HepG2 (cell line): ENCODE results near the gene DNASE1L2. TPM values are rescaled to one million over a fixed set of nuclear protein-coding genes. Genes with fewer than 3 reads are reported as not detected.

Source experiments
- DPF2 ChIP-seq: sonication (generic); formaldehyde crosslinking; IDR thresholded peaks from 2 replicates; pipeline ENCODE4 v1.4.0; 2020; ENCODE audit warnings: mild to moderate bottlenecking, low read depth, missing genetic modification reagents, borderline replicate concordance
- ELF4 ChIP-seq: sonication (generic); formaldehyde crosslinking; IDR thresholded peaks from 2 replicates; pipeline ENCODE4 v1.5.0; 2020; ENCODE audit warnings: missing genetic modification reagents, mild to moderate bottlenecking, moderate library complexity, borderline replicate concordance
- KLF11 ChIP-seq: IDR thresholded peaks from 2 replicates; pipeline ENCODE4 v1.6.1; 2016; ENCODE audit warnings: missing compliant biosample characterization
- MED1 ChIP-seq: sonication (generic); formaldehyde crosslinking; IDR thresholded peaks from 2 replicates; pipeline ENCODE4 v1.4.0; 2020; ENCODE audit warnings: missing genetic modification reagents
- MED8 ChIP-seq: sonication (generic); formaldehyde crosslinking; IDR thresholded peaks from 2 replicates; pipeline ENCODE4 v1.8.1; 2023; ENCODE audit warnings: mild to moderate bottlenecking, missing genetic modification reagents; ENCODE audit not compliant: insufficient replicate concordance
- NFYC ChIP-seq: IDR thresholded peaks from 2 replicates; pipeline ENCODE4 v1.6.1; 2016; ENCODE audit warnings: missing genetic modification reagents, missing compliant biosample characterization
- PCBP2 ChIP-seq: fragments of 200-400 bp; formaldehyde crosslinking; optimal IDR thresholded peaks from 2 replicates; pipeline ENCODE3; 2018; ENCODE audit warnings: low read length, low read depth; ENCODE audit not compliant: poor library complexity, severe bottlenecking
- TCF12 ChIP-seq, 2 experiments: fragments of 450-650 bp in 1 of 2; sonication (generic) in 1 of 2; formaldehyde crosslinking in 1 of 2; IDR thresholded peaks; 2 replicates each; pipeline versions ENCODE4 v1.6.1 to v1.8.0; 2017 to 2022; ENCODE audit warnings: antibody characterized with exemption in 1 of 2, mild to moderate bottlenecking in 1 of 2, missing genetic modification reagents in 1 of 2, moderate library complexity in 1 of 2
- YEATS2 ChIP-seq: sonication (generic); formaldehyde crosslinking; IDR thresholded peaks from 2 replicates; pipeline ENCODE4 v1.4.0; 2020; ENCODE audit warnings: missing genetic modification reagents, borderline replicate concordance
- ZFX ChIP-seq: sonication (generic); formaldehyde crosslinking; IDR thresholded peaks from 2 replicates; pipeline ENCODE4 v1.4.0; 2020; ENCODE audit warnings: mild to moderate bottlenecking, low read depth, missing genetic modification reagents, moderate library complexity
- ZNF343 ChIP-seq: sonication (generic); formaldehyde crosslinking; IDR thresholded peaks from 2 replicates; pipeline ENCODE4 v1.4.0; 2020; ENCODE audit warnings: mild to moderate bottlenecking, missing genetic modification reagents
- ZNF451 ChIP-seq: sonication (generic); formaldehyde crosslinking; IDR thresholded peaks from 2 replicates; pipeline ENCODE4 v1.5.0; 2020; ENCODE audit warnings: mild to moderate bottlenecking, missing genetic modification reagents
- ZNF7 ChIP-seq: IDR thresholded peaks from 2 replicates; pipeline ENCODE4 v1.6.1; 2016; ENCODE audit warnings: missing biosample characterization, missing genetic modification reagents
- ZNF773 ChIP-seq: sonication (generic); formaldehyde crosslinking; IDR thresholded peaks from 2 replicates; pipeline ENCODE4 v1.4.0; 2020; ENCODE audit warnings: missing genetic modification reagents, borderline replicate concordance
- polyA plus RNA-seq, 8 experiments: library from polyadenylated mRNA; depleted of rRNA in 3 of 8; stranded (reverse) in 7 of 8; unstranded in 1 of 8; fragments of >200 nt; fragmentation: Illumina TruSeq in 4 of 8; extraction: Trizol in 4 of 8; gene quantifications; 2 replicates each; pipeline versions ENCODE4 v1.2.1 to v1.2.3, GENCODE V29; 2011 to 2016; ENCODE audit warnings: low read depth in 4 of 8, missing spikeins in 1 of 8, mixed read lengths in 1 of 8; ENCODE audit not compliant: insufficient read depth in 1 of 8
- total RNA-seq, 5 experiments: library from RNA; depleted of rRNA; stranded (reverse); fragments of >200 nt; fragmentation: Illumina TruSeq; extraction: Trizol; gene quantifications; 2 replicates each; pipeline ENCODE4 v1.2.3, GENCODE V29; 2016; ENCODE audit warnings: low read depth in 1 of 5
- TF ChIP-seq, protein P1 (sequence below): sonication (generic); formaldehyde crosslinking; IDR thresholded peaks from 2 replicates; pipeline ENCODE4 v1.5.1; 2020; ENCODE audit warnings: missing genetic modification reagents, mild to moderate bottlenecking, borderline replicate concordance
- TF ChIP-seq, protein P2 (sequence below): sonication (generic); formaldehyde crosslinking; IDR thresholded peaks from 2 replicates; pipeline ENCODE4 v1.5.0; 2020; ENCODE audit warnings: mild to moderate bottlenecking, missing genetic modification reagents
- TF ChIP-seq, protein P3 (sequence below): sonication (generic); formaldehyde crosslinking; IDR thresholded peaks from 2 replicates; pipeline ENCODE4 v1.8.1; 2023; ENCODE audit warnings: mild to moderate bottlenecking, missing genetic modification reagents
- TF ChIP-seq, protein P4 (sequence below): sonication (generic); formaldehyde crosslinking; IDR thresholded peaks from 2 replicates; pipeline ENCODE4 v1.9.0; 2021; ENCODE audit warnings: missing genetic modification reagents, mild to moderate bottlenecking, borderline replicate concordance
- TF ChIP-seq, protein P5 (sequence below): sonication (generic); formaldehyde crosslinking; IDR thresholded peaks from 2 replicates; pipeline ENCODE4 v1.4.0; 2020; ENCODE audit warnings: missing genetic modification reagents
- TF ChIP-seq, protein P6 (sequence below): sonication (generic); formaldehyde crosslinking; IDR thresholded peaks from 2 replicates; pipeline ENCODE4 v1.5.0; 2020; ENCODE audit warnings: mild to moderate bottlenecking, low read depth, missing genetic modification reagents, borderline replicate concordance

Gene DNASE1L2
- total and polyA plus RNA-seq, 2 of the 13 experiments (the other 11 are each of a cell fraction or from before 2014, with no cell fraction given), result 0.44 to 0.50 TPM

DNA sequence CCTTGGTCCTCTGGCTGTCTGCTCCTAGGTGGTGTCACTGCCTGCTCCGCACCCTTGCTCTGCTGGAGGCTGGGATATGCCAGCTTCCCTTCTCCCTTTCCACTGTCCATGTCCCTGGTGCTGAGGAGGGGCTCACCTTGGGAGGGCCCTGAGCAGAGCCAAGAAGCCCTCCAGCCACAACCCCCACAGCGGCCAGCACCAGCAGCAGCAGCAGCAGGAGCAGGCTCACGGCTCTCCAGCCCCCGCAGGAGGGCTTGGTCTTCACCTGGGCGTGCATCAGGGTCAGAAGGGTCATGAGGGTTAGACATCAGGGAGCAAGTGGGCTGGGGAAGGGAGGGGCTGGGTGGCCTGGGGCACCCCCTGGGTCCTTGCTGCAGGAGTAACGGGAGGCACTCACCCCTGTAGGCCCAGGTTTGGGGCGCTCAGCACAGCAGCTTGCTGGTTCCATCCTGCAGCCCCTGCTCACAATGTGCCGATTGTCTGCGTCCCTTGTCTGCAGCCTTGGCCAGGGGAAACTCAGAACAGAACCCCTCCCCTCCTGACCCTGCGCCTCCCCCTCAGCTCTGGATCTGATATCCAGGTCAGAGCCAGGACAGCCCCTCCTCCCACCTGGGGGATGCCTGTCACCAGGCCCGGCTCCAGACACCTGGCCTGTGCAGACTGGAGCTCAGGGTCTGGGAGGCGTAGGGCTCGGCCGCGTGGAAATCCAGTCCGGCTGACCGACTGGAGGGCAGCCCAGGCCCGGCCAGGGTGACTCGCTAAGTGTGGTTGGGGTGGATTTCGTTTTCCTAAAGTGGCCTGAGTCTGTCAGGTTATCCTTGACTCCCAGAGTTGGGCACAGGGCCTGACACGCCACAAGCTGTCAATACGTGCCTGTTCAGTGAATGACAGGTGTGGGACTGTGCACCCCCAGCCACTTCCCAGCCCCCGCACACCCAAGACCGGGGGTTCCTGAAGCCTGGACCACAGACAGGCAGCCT, 25.6 kb upstream of the DNASE1L2 start, which contains the start of gene BRICD5 (continued):
- no peak for TF ChIP-seq ZNF773 (CRISPR knock-in tag)
- no peak for TF ChIP-seq TCF12 (IDR thresholded peaks at IDR 0.05)
- no peak for TF ChIP-seq TCF12 (CRISPR knock-in tag; IDR thresholded peaks at IDR 0.05)
- TF ChIP-seq, protein P1, sequence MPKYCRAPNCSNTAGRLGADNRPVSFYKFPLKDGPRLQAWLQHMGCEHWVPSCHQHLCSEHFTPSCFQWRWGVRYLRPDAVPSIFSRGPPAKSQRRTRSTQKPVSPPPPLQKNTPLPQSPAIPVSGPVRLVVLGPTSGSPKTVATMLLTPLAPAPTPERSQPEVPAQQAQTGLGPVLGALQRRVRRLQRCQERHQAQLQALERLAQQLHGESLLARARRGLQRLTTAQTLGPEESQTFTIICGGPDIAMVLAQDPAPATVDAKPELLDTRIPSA (CRISPR knock-in tag), result no peak
- TF ChIP-seq, protein P2, sequence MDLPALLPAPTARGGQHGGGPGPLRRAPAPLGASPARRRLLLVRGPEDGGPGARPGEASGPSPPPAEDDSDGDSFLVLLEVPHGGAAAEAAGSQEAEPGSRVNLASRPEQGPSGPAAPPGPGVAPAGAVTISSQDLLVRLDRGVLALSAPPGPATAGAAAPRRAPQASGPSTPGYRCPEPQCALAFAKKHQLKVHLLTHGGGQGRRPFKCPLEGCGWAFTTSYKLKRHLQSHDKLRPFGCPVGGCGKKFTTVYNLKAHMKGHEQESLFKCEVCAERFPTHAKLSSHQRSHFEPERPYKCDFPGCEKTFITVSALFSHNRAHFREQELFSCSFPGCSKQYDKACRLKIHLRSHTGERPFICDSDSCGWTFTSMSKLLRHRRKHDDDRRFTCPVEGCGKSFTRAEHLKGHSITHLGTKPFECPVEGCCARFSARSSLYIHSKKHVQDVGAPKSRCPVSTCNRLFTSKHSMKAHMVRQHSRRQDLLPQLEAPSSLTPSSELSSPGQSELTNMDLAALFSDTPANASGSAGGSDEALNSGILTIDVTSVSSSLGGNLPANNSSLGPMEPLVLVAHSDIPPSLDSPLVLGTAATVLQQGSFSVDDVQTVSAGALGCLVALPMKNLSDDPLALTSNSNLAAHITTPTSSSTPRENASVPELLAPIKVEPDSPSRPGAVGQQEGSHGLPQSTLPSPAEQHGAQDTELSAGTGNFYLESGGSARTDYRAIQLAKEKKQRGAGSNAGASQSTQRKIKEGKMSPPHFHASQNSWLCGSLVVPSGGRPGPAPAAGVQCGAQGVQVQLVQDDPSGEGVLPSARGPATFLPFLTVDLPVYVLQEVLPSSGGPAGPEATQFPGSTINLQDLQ (CRISPR knock-in tag), result no peak
- TF ChIP-seq PCBP2, result no peak
- TF ChIP-seq ZNF451 (CRISPR knock-in tag), result peak; percentile 80
- TF ChIP-seq, protein P3, sequence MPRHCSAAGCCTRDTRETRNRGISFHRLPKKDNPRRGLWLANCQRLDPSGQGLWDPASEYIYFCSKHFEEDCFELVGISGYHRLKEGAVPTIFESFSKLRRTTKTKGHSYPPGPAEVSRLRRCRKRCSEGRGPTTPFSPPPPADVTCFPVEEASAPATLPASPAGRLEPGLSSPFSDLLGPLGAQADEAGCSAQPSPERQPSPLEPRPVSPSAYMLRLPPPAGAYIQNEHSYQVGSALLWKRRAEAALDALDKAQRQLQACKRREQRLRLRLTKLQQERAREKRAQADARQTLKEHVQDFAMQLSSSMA (CRISPR knock-in tag), result 0 out of 2 replicates have a peak, but pooled peaks have one; percentile 38
- no peak for TF ChIP-seq KLF11 (CRISPR knock-in tag)
- 0 out of 2 replicates have a peak, but pooled peaks have one; percentile 10 for TF ChIP-seq ZNF343
- no peak for TF ChIP-seq ZNF7 (CRISPR knock-in tag)
- TF ChIP-seq, protein P4, sequence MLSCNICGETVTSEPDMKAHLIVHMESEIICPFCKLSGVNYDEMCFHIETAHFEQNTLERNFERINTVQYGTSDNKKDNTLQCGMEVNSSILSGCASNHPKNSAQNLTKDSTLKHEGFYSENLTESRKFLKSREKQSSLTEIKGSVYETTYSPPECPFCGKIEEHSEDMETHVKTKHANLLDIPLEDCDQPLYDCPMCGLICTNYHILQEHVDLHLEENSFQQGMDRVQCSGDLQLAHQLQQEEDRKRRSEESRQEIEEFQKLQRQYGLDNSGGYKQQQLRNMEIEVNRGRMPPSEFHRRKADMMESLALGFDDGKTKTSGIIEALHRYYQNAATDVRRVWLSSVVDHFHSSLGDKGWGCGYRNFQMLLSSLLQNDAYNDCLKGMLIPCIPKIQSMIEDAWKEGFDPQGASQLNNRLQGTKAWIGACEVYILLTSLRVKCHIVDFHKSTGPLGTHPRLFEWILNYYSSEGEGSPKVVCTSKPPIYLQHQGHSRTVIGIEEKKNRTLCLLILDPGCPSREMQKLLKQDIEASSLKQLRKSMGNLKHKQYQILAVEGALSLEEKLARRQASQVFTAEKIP (CRISPR knock-in tag), result no peak
- TF ChIP-seq ELF4 (CRISPR knock-in tag), result no peak
- TF ChIP-seq MED8, result no peak
- 0 out of 2 replicates have a peak, but pooled peaks have one; percentile 13 for TF ChIP-seq DPF2
- TF ChIP-seq MED1 (CRISPR knock-in tag), result no peak
- no peak for TF ChIP-seq YEATS2 (CRISPR knock-in tag)
- TF ChIP-seq, protein P5, sequence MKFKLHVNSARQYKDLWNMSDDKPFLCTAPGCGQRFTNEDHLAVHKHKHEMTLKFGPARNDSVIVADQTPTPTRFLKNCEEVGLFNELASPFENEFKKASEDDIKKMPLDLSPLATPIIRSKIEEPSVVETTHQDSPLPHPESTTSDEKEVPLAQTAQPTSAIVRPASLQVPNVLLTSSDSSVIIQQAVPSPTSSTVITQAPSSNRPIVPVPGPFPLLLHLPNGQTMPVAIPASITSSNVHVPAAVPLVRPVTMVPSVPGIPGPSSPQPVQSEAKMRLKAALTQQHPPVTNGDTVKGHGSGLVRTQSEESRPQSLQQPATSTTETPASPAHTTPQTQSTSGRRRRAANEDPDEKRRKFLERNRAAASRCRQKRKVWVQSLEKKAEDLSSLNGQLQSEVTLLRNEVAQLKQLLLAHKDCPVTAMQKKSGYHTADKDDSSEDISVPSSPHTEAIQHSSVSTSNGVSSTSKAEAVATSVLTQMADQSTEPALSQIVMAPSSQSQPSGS (CRISPR knock-in tag), result 0 out of 2 replicates have a peak, but pooled peaks have one; percentile 22
- no peak for TF ChIP-seq NFYC (CRISPR knock-in tag)
- TF ChIP-seq, protein P6, sequence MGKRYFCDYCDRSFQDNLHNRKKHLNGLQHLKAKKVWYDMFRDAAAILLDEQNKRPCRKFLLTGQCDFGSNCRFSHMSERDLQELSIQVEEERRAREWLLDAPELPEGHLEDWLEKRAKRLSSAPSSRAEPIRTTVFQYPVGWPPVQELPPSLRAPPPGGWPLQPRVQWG (CRISPR knock-in tag), result no peak
- TF ChIP-seq ZFX (CRISPR knock-in tag), result peak; percentile 66
